GM19023 (cell line): ENCODE results near the gene LTA4H.
"Not testable (repeated sequence)": the region's sequence is repeated elsewhere in the genome, so short reads cannot be mapped to it uniquely, and the experiment has no call there.

Source experiments
- ATAC-seq: cut with Tn5 transposase; IDR thresholded peaks from one replicate; pipeline ENCODE4 v1.9.1; 2021; ENCODE audit warnings: mild to moderate bottlenecking, moderate library complexity; ENCODE audit not compliant: unreplicated experiment

Gene LTA4H

GRCh38 chr12:95995238-95996031 is 40.0 kb downstream of the LTA4H start:
- ATAC-seq, result no peak

- ATAC-seq, result no peak
Measured at GRCh38 chr12:95994476-95994875, 40.9 kb downstream of the LTA4H start.

- no peak for ATAC-seq
Measured at GRCh38 chr12:95993907-95994306, 41.5 kb downstream of the LTA4H start.

GRCh38 chr12:95990136-95990535 is 45.3 kb downstream of the LTA4H start:
- ATAC-seq, result no peak

- no peak for ATAC-seq
Measured at GRCh38 chr12:95989504-95990123, 45.8 kb downstream of the LTA4H start.

- ATAC-seq, result no peak
Measured at GRCh38 chr12:95988506-95989275, 46.7 kb downstream of the LTA4H start.

- no peak for ATAC-seq
Measured at GRCh38 chr12:95986635-95987570, 48.5 kb downstream of the LTA4H start.

GRCh38 chr12:95984682-95985081 is 50.7 kb downstream of the LTA4H start:
- ATAC-seq, result no peak

GRCh38 chr12:95982602-95983001 is 52.8 kb downstream of the LTA4H start:
- ATAC-seq, result no peak

GRCh38 chr12:95980437-95980836 is 55.0 kb downstream of the LTA4H start:
- no peak for ATAC-seq

- ATAC-seq, result no peak
Measured at GRCh38 chr12:95978774-95979173, 56.6 kb downstream of the LTA4H start.

- ATAC-seq, result no peak
Measured at GRCh38 chr12:95978351-95978750, 57.0 kb downstream of the LTA4H start.

GRCh38 chr12:95977764-95978305 is 57.6 kb downstream of the LTA4H start:
- no peak for ATAC-seq

- no peak for ATAC-seq
Measured at GRCh38 chr12:95976416-95976832, 59.0 kb downstream of the LTA4H start.

GRCh38 chr12:95975491-95975890 is 59.9 kb downstream of the LTA4H start:
- ATAC-seq, result no peak

GRCh38 chr12:95974358-95974757 is 61.0 kb downstream of the LTA4H start:
- no peak for ATAC-seq

- no peak for ATAC-seq
Measured at GRCh38 chr12:95972832-95973456, 62.4 kb downstream of the LTA4H start.

- no peak for ATAC-seq
Measured at GRCh38 chr12:95970905-95971304, 64.5 kb downstream of the LTA4H start.

- not testable (repeated sequence) for ATAC-seq
Measured at GRCh38 chr12:95969116-95969515, 66.3 kb downstream of the LTA4H start.

- ATAC-seq, result no peak
Measured at GRCh38 chr12:95967301-95967700, 68.1 kb downstream of the LTA4H start.
